Measurements from ENCODE around the gene VWA8. TPM values are rescaled to one million over a fixed set of nuclear protein-coding genes. Genes with fewer than 3 reads are reported as not detected.

The VWA8 gene
- total and polyA plus RNA-seq, 2 of the 8 experiments (the other 6 are each of a cell fraction or from before 2014, with no cell fraction given), result 5.9 to 19.6 TPM

DNA sequence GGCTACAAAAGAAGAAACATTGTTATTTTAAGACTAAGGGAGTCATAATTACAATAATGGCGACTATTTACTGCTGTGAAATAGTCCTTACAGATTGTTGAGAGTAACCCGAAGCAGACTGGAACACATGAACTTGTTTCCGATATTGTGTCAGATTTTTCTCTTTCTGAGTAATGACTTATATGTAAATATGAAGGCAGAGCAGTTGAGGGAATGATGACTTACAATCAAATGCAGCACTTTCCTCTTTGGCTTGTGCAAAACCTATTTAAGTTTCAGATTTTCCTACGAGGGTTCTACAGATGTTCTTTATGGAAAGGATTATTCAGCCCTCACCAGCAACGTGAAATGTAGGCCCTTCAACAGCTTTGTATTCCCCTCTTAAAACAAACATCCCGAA, 304.9 kb downstream of the VWA8 start:
- TF ChIP-seq ZNF274 (IDR thresholded peaks at IDR 0.05; ENCODE audit: borderline replicate concordance, extremely low read depth, low read length) (no peak), BCL11A (IDR thresholded peaks at IDR 0.05; ENCODE audit: low read depth in 2 of 2, low read length in 2 of 2) (no peak), SRF (IDR thresholded peaks at IDR 0.05; ENCODE audit: low read depth, low read length) (no peak), PHF8 (conservative IDR thresholded peaks at IDR 0.05; ENCODE audit: low read depth, low read length) (no peak), CTBP2 (IDR thresholded peaks at IDR 0.05; ENCODE audit: borderline replicate concordance, insufficient read depth, insufficient read length, low read length) (no peak), RBBP5 (IDR thresholded peaks at IDR 0.05; ENCODE audit: borderline replicate concordance, low read depth, low read length) (no peak), FOSL1 (IDR thresholded peaks at IDR 0.05; ENCODE audit: insufficient read depth, low read depth, low read length) (no peak)
- TF ChIP-seq, protein P1, sequence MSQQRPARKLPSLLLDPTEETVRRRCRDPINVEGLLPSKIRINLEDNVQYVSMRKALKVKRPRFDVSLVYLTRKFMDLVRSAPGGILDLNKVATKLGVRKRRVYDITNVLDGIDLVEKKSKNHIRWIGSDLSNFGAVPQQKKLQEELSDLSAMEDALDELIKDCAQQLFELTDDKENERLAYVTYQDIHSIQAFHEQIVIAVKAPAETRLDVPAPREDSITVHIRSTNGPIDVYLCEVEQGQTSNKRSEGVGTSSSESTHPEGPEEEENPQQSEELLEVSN (IDR thresholded peaks at IDR 0.05), result no peak
- no peak overlapping the region for H4K8ac ChIP-seq (ENCODE audit: extremely low read depth, insufficient read depth, low read length)
- H3K27me3 ChIP-seq (replicated peaks in 1 of 4; ENCODE audit: control insufficient read depth in 3 of 4, extremely low read depth in 1 of 4, insufficient read depth in 3 of 4, low read length in 3 of 4), result no peaks in the 10 kb centered on the region
- H3K56ac ChIP-seq (replicated peaks; ENCODE audit: insufficient read length, low read depth, low read length), result no peak overlapping the region
- no peak overlapping the region for H3K4me2 ChIP-seq (ENCODE audit: insufficient read depth in 1 of 2, low read depth in 2 of 2, low read length in 2 of 2)
- H3K9ac ChIP-seq (replicated peaks in 1 of 4; ENCODE audit: extremely low read depth in 1 of 4, low read depth in 3 of 4, low read length in 3 of 4), result no peak overlapping the region
- H3K18ac ChIP-seq (ENCODE audit: extremely low read depth, low read length), result no peak overlapping the region
- no peak overlapping the region for H4K91ac ChIP-seq (replicated peaks; ENCODE audit: insufficient read length, low read length)
- no peak overlapping the region for H2BK120ac ChIP-seq (replicated peaks; ENCODE audit: low read depth, low read length)
- FAIRE-seq (no peak), DNase-seq (ENCODE audit: low read depth in 1 of 2, low spot score in 2 of 2) (no peak)
- H3K79me2 ChIP-seq (ENCODE audit: control insufficient read depth in 1 of 2, insufficient read depth in 2 of 2, low read length in 2 of 2), result no peaks in the 10 kb centered on the region
- peaks cover 0 to 4% of the 10 kb centered on the region in 2 experiments; a peak in 1 of 4 replicates for H3K9me3 ChIP-seq (ENCODE audit: insufficient read depth in 2 of 2, low read depth in 1 of 2, low read length in 1 of 2)
- H3K36me3 ChIP-seq (ENCODE audit: control insufficient read depth in 2 of 4, insufficient read depth in 4 of 4, low read length in 3 of 4), result no peaks in the 10 kb centered on the region; a peak in 2 of 8 replicates
- no peak overlapping the region for H3K14ac ChIP-seq (ENCODE audit: insufficient read length)
- ChIA-PET POLR2A (ENCODE audit: partially characterized antibody) (no interaction called here), CTCF (ENCODE audit: partially characterized antibody) (interaction anchor here (0.5 to 4.3 kb wide), 3 partner anchors 12 to 595 kb away, joined by 3 to 42 read pairs (median 6); no protein-coding TSS in a partner anchor)
- H3K79me1 ChIP-seq (ENCODE audit: low read depth, low read length), result 0 out of 2 replicates have a peak, but pooled peaks cover 2% of the 10 kb centered on the region
- no peak overlapping the region for H2BK15ac ChIP-seq (ENCODE audit: low read length)
- no peak overlapping the region for H4K5ac ChIP-seq (ENCODE audit: insufficient read length, low read depth, low read length)
- no peaks in the 10 kb centered on the region for H3K23me2 ChIP-seq (ENCODE audit: low read depth, low read length)
- peaks cover 0 to 1% of the 10 kb centered on the region in 2 experiments for H4K20me1 ChIP-seq (replicated peaks in 1 of 2; ENCODE audit: control insufficient read depth in 1 of 2, insufficient read depth in 2 of 2, low read length in 2 of 2)
- H2BK12ac ChIP-seq (ENCODE audit: low read depth, low read length), result no peak overlapping the region
- WGBS, 2 experiments (ENCODE audit: extremely low coverage in 1 of 2, insufficient coverage in 1 of 2, insufficient read length in 1 of 2, insufficient replicate concordance in 2 of 2, low coverage in 1 of 2, low lambda C conversion rate in 2 of 2, missing lambda C conversion rate in 1 of 2), result 89% methylated on average over 6 of the region's 6 CpGs; no CpG with 5 or more reads in 1 of the 2 experiments
- no peak overlapping the region for H3K4me3 ChIP-seq (ENCODE audit: extremely low read depth in 1 of 4, insufficient read depth in 2 of 4, low read depth in 3 of 4, low read length in 4 of 4)
- no peak overlapping the region for H3K23ac ChIP-seq (ENCODE audit: insufficient read length)
- H2AFZ ChIP-seq (ENCODE audit: low read length), result no peak overlapping the region
- no peak overlapping the region for H2AK5ac ChIP-seq (ENCODE audit: low read depth, low read length)
- no peak overlapping the region for H3K4ac ChIP-seq (replicated peaks; ENCODE audit: insufficient read length, low read depth, low read length)
- H3K27ac ChIP-seq (ENCODE audit: low read depth, low read length), result no peak overlapping the region
- H2BK5ac ChIP-seq (ENCODE audit: low read depth, low read length), result no peak overlapping the region
- no peaks in the 10 kb centered on the region for H3K4me1 ChIP-seq (replicated peaks in 1 of 4; ENCODE audit: control insufficient read depth in 3 of 4, insufficient read depth in 4 of 4, low read length in 3 of 4)
- no peak overlapping the region for H2BK20ac ChIP-seq (ENCODE audit: low read length)
